PC-9 (cell line): ENCODE data around the gene IFT122. TPM values are rescaled to one million over a fixed set of nuclear protein-coding genes. Genes with fewer than 3 reads are reported as not detected.

Experiments used
- BruUV-seq: library from RNA; stranded (reverse); fragments of 400-500 nt; replicated peaks from 2 replicates; lab custom pipeline; 2021; lab: Mats Ljungman, UMichigan
- CTCF ChIA-PET: fragments of 300-600 bp; sonication (Branson Sonifier 250); formaldehyde crosslinking; loops from one replicate; lab custom pipeline; 2022; ENCODE audit warnings: antibody characterized with exemption; lab: Charles Lee
- POLR2A ChIA-PET: fragments of 300-600 bp; sonication (Branson Sonifier 250); formaldehyde crosslinking; loops from one replicate; lab custom pipeline; 2022; ENCODE audit warnings: antibody characterized with exemption; ENCODE audit not compliant: unreplicated experiment; lab: Charles Lee
- DNase-seq, 2 experiments: peaks; one replicate each; pipeline versions ENCODE4 v3.0.0 to v3.0.0-alpha.2; 2015 to 2022; ENCODE audit warnings: mixed read lengths in 1 of 2
- H2AFZ ChIP-seq: fragments of 200-600 bp; sonication (generic); 2 replicates; pipeline ENCODE4 v1.8.1; 2017; ENCODE audit warnings: antibody characterized with exemption
- H3F3A ChIP-seq: fragments of 200-600 bp; sonication (generic); 2 replicates; pipeline ENCODE4 v1.8.1; 2017; ENCODE audit warnings: antibody characterized with exemption, mild to moderate bottlenecking, low read depth; ENCODE audit not compliant: insufficient read depth
- H3K27ac ChIP-seq: fragments of 200-600 bp; sonication (generic); 2 replicates; pipeline ENCODE4 v1.6.1; 2016; ENCODE audit warnings: mixed run types
- H3K27me3 ChIP-seq: fragments of 200-600 bp; sonication (generic); 2 replicates; pipeline ENCODE4 v1.6.1; 2016; ENCODE audit warnings: low read depth, mixed run types; ENCODE audit not compliant: insufficient read depth
- H3K36me3 ChIP-seq: fragments of 200-600 bp; sonication (generic); 2 replicates; pipeline ENCODE4 v1.6.1; 2016; ENCODE audit warnings: low read depth, mixed run types
- H3K4me1 ChIP-seq: fragments of 200-600 bp; sonication (generic); replicated peaks from 2 replicates; pipeline ENCODE4 v1.6.1; 2016; ENCODE audit warnings: mixed run types; ENCODE audit not compliant: insufficient read depth
- H3K4me2 ChIP-seq: fragments of 200-600 bp; sonication (generic); 2 replicates; pipeline ENCODE4 v1.6.1; 2017; ENCODE audit warnings: mixed run types
- H3K4me3 ChIP-seq: fragments of 200-600 bp; sonication (generic); 2 replicates; pipeline ENCODE4 v1.6.1; 2016; ENCODE audit warnings: mixed run types
- H3K79me2 ChIP-seq: fragments of 200-600 bp; sonication (generic); 2 replicates; pipeline ENCODE4 v1.6.1; 2017; ENCODE audit warnings: low read depth, mixed run types
- H3K9me2 ChIP-seq: fragments of 200-600 bp; sonication (generic); 2 replicates; pipeline ENCODE4 v1.8.1; 2017; ENCODE audit warnings: mild to moderate bottlenecking; ENCODE audit not compliant: insufficient read depth
- H3K9me3 ChIP-seq: fragments of 200-600 bp; sonication (generic); 2 replicates; pipeline ENCODE4 v1.8.1; 2016; ENCODE audit warnings: low read depth; ENCODE audit not compliant: insufficient read depth
- H4K20me1 ChIP-seq: fragments of 200-600 bp; sonication (generic); 2 replicates; pipeline ENCODE4 v1.8.1; 2017; ENCODE audit not compliant: insufficient read depth
- EZH2 ChIP-seq: fragments of 200-600 bp; sonication (generic); IDR thresholded peaks from 2 replicates; pipeline ENCODE4 v1.8.0; 2017; ENCODE audit warnings: antibody characterized with exemption, low read depth
- intact Hi-C: fragments of 100-400 bp; cut with micrococcal nuclease; formaldehyde crosslinking; loops from one replicate; pipeline ENCODE4 v1.10.0; 2022; ENCODE audit not compliant: unreplicated experiment
- total RNA-seq: library from RNA; stranded (reverse); gene quantifications from 2 replicates; pipeline ENCODE4 v1.2.3, GENCODE V29; 2021
- TF ChIP-seq, protein P1 (sequence below): fragments of 200-600 bp; sonication (generic); conservative IDR thresholded peaks from 2 replicates; pipeline ENCODE4 v1.6.1; 2017; ENCODE audit warnings: mixed run types, antibody characterized with exemption, mild to moderate bottlenecking, moderate library complexity

Gene IFT122
- total RNA-seq, 1 experiment from 2014 or later = 55.6 TPM

DNA sequence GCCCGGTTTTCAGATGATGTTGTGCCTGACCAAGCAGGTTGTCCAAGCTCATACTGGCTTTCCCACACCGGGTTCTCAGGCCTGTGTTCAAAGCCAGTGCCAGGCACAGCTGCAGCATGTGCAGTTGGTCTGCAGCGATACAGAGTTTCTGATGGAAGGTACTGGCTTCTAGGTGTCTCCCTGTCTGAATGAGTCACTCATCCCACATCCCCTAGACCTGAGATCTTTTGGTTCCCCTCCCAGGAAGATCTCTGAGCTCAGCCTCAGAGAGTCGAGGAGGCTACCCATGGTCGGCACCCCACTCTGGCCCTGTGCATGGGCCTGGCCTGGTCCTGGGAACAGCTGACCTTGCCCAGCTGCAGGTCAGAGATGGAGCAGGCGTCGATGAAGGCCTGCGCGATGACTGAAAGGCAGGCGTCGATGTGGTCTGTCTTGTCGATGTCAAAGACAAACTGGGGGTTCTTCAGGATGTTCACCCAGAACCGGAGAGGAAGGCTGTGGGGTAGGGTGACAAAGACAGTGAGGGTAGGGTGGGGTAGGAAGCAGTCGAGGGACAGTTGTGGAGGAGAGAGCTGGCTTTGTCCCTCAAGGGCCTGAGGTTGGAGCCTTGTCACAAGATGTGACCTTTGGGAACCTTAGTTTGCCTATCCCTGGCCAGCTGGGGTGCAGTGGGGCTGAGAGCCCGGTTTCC is 118.2 kb downstream of the IFT122 start:
- DNase-seq = no peak
- intact Hi-C loops = no loop called here
- no peaks in the 10 kb centered on the region for H3K9me2 ChIP-seq
- H2AFZ ChIP-seq = no peak overlapping the region
- no TSS peak for BruUV-seq
- no peak overlapping the region for H3K27ac ChIP-seq
- ChIA-PET POLR2A (interaction anchor here (0.6 to 0.7 kb wide), 2 partner anchors 39 to 77 kb away, joined by 3 read pairs; no protein-coding TSS in a partner anchor), CTCF (no interaction called here)
- H3K4me2 ChIP-seq = peak overlapping the region; percentile 46; the same call in 1 of the 2 replicates
- H3F3A ChIP-seq = peaks cover 8% of the 10 kb centered on the region; the same call in 1 of the 2 replicates
- no peak overlapping the region for H3K4me3 ChIP-seq
- no peaks in the 10 kb centered on the region for H3K27me3 ChIP-seq
- peaks cover 26% of the 10 kb centered on the region for H3K4me1 ChIP-seq
- no peak for TF ChIP-seq EZH2
- no peaks in the 10 kb centered on the region for H4K20me1 ChIP-seq
- H3K79me2 ChIP-seq = no peaks in the 10 kb centered on the region
- no peaks in the 10 kb centered on the region for H3K9me3 ChIP-seq
- H3K36me3 ChIP-seq = no peaks in the 10 kb centered on the region

DNA sequence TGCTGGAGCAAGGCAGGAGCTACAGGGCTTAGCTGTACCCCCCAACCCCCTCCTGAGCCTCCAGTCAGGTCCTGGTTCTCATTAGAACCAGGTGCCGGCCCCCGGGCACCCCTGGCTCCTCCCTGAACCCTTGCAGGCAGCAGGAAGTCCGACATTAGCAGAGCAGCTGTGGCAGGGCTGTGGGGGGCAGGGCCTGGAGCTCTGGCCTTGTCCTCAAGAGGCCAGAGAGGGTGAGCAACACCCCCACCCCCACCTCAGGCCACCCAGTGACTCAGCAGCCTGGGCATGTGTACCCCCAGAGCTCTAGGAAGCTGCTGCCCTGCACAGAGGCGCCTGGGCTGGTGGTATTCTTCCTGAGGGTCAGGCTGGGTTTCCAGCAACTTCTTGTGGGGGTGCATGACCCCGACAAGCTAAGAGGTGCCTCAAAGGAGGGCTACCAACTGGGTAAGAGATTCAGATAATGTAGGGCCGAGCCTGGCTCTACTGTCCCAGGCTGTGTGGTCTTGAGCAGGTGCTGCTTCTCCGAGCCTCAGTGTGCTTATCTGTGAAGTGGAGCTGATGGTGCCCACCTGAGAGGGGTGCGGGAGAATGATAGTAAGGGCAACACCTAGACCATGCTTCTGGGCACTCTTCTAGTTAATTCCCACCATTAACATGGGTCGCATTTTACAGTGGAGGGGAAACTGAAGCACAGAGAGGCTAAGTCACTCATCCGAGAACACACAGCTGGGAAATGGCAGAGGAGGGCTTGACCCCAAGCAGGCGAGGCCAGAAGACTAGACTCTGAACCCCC is 118.9 kb downstream of the IFT122 start:
- Histone ChIP-seq H3K9me3 (no peaks in the 10 kb centered on the region), H3K27ac (no peak overlapping the region), H3F3A (peaks cover 8% of the 10 kb centered on the region; the same call in 1 of the 2 replicates), H2AFZ (no peak overlapping the region), H3K4me2 (peak overlapping the region; percentile 46), H4K20me1 (no peaks in the 10 kb centered on the region), H3K4me1 (peaks cover 26% of the 10 kb centered on the region), H3K36me3 (no peaks in the 10 kb centered on the region), H3K79me2 (no peaks in the 10 kb centered on the region), H3K4me3 (no peak overlapping the region), H3K27me3 (no peaks in the 10 kb centered on the region), H3K9me2 (no peaks in the 10 kb centered on the region)
- CTCF ChIA-PET = no interaction called here
- TF ChIP-seq, protein P1, sequence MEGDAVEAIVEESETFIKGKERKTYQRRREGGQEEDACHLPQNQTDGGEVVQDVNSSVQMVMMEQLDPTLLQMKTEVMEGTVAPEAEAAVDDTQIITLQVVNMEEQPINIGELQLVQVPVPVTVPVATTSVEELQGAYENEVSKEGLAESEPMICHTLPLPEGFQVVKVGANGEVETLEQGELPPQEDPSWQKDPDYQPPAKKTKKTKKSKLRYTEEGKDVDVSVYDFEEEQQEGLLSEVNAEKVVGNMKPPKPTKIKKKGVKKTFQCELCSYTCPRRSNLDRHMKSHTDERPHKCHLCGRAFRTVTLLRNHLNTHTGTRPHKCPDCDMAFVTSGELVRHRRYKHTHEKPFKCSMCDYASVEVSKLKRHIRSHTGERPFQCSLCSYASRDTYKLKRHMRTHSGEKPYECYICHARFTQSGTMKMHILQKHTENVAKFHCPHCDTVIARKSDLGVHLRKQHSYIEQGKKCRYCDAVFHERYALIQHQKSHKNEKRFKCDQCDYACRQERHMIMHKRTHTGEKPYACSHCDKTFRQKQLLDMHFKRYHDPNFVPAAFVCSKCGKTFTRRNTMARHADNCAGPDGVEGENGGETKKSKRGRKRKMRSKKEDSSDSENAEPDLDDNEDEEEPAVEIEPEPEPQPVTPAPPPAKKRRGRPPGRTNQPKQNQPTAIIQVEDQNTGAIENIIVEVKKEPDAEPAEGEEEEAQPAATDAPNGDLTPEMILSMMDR = no peak
- TF ChIP-seq EZH2 = no peak
- BruUV-seq = no TSS peak
- DNase-seq = peak; percentile 57 to 64
- intact Hi-C loops = no loop called here
- POLR2A ChIA-PET = interaction anchor here (0.6 to 0.7 kb wide), 4 partner anchors 38 to 131 kb away, joined by 3 to 6 read pairs (median 4); no protein-coding TSS in a partner anchor

DNA sequence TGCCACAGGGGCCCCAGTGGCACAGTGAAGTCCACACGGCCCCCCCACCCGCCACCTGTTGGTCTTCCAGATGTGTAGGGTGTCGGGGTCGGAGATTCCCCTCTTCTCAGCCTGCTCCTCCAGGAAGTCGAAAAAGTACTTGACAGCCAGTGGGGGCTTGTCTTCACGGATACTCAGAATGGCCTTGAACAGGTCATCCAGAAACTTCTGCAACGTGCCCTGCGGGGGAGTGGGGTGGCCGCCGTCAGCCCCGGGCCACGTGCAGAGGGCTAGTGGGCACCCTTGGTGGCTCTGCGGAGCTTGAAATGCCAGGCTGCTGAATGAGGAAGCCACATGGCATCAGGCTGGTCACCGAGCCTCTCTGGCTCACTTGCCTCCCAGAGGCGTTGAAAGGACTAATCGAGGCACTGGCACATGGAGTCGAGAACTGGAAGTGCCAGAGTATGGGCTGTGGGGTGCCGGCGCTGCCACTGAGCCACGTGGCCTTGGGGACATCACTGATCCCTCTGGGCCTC is 119.6 kb downstream of the IFT122 start:
- Histone ChIP-seq H3K4me1 (peaks cover 28% of the 10 kb centered on the region), H3K79me2 (no peaks in the 10 kb centered on the region), H3K27ac (no peak overlapping the region), H3F3A (peaks cover 8% of the 10 kb centered on the region; the same call in 1 of the 2 replicates), H3K4me2 (0 out of 2 replicates have a peak overlapping the region, but pooled peaks have one; percentile 46), H3K9me2 (no peaks in the 10 kb centered on the region), H3K9me3 (no peaks in the 10 kb centered on the region), H2AFZ (no peak overlapping the region), H3K4me3 (no peak overlapping the region), H3K27me3 (no peaks in the 10 kb centered on the region), H4K20me1 (no peaks in the 10 kb centered on the region), H3K36me3 (no peaks in the 10 kb centered on the region)
- ChIA-PET CTCF (no interaction called here), POLR2A (no interaction called here)
- TF ChIP-seq, protein P1 = no peak
- no peak for TF ChIP-seq EZH2
- no TSS peak for BruUV-seq
- no peak for DNase-seq
- intact Hi-C loops = no loop called here
